ENCODE results near the gene NPC1.

GRCh38 chr18:23485386-23485785 lies 100.9 kb downstream of the NPC1 start:
- TF ChIP-seq POLR2A (IDR thresholded peaks at IDR 0.05) (no peak), CTCF (IDR thresholded peaks at IDR 0.05 in 4 of 5, conservative IDR thresholded peaks at IDR 0.05 in 1 of 5) (no peak)
